Measurements from ENCODE around the gene C3orf33. TPM values are rescaled to one million over a fixed set of nuclear protein-coding genes. Genes with fewer than 3 reads are reported as not detected.
A peak's percentile ranks its signal among the peaks of the same experiment; 100 is the strongest.
"Not testable (repeated sequence)": the region's sequence is repeated elsewhere in the genome, so short reads cannot be mapped to it uniquely, and the experiment has no call there.

The C3orf33 gene, protein sequence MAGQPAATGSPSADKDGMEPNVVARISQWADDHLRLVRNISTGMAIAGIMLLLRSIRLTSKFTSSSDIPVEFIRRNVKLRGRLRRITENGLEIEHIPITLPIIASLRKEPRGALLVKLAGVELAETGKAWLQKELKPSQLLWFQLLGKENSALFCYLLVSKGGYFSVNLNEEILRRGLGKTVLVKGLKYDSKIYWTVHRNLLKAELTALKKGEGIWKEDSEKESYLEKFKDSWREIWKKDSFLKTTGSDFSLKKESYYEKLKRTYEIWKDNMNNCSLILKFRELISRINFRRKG
- total RNA-seq: 1 to 10 TPM; 3.0 to 6.3 (median 5.6) TPM

DNA sequence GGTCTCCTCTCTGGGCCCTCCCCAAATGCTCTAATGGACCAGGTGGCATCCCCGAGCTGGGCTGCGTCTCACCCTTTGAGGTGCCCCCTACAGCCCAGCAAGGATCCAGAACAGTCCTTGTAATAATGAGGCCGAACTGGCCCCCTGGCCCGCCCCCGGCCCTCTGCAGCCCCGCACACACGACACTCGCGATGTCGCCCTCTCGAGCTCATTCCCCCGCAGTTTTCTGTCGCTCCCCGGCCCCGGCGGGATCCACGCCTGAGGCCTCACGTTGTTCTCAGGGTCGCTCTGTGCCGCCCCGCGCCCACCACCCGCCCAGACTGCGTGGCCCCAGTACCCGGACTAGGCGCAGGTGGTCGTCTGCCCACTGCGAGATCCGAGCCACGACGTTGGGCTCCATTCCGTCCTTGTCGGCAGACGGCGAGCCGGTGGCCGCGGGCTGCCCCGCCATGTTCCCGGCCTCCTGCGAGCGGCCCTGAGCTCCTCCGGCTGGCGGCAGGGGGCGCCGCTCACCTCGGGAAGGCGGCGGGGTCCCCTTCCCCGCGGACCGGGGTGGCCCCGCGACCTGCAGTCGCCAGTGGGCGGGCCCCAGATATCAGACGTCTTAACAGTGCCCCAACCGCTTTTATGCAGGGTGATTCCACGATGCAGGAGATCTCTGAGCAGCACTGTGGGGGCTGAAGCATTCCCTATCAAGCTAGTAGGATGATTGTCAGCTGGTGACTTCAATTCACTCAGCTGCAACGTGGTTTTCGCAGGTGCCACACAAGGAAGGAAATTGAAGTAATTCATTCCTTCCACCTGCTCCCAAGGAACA lies at the start of gene C3orf33:
Gene C3orf33, minus strand, starts transcription at position 477 of the 817 bp plus-strand sequence. Its CDS starts 26 bp downstream, at position 451.
- Histone ChIP-seq H3K4me1 (no peaks in the 10 kb centered on the region), H3K27me3 (no peaks in the 10 kb centered on the region), H3K4me3 (peak within 1 kb of the TSS; percentile 72 to 86 (median 84)), H3K27ac (peak within 1 kb of the TSS; percentile 83 to 92), H3K9me3 (no peaks in the 10 kb centered on the region), H3K36me3 (no peaks in the 10 kb centered on the region)
- intact Hi-C loops (cut with DNase I; ENCODE audit: low total_unique reads): no loop called here
- peak; percentile 35 to 58 for DNase-seq (ENCODE audit: low spot score in 2 of 2)
- no peak for TF ChIP-seq POLR2A (IDR thresholded peaks at IDR 0.05)
- TF ChIP-seq, protein P1, sequence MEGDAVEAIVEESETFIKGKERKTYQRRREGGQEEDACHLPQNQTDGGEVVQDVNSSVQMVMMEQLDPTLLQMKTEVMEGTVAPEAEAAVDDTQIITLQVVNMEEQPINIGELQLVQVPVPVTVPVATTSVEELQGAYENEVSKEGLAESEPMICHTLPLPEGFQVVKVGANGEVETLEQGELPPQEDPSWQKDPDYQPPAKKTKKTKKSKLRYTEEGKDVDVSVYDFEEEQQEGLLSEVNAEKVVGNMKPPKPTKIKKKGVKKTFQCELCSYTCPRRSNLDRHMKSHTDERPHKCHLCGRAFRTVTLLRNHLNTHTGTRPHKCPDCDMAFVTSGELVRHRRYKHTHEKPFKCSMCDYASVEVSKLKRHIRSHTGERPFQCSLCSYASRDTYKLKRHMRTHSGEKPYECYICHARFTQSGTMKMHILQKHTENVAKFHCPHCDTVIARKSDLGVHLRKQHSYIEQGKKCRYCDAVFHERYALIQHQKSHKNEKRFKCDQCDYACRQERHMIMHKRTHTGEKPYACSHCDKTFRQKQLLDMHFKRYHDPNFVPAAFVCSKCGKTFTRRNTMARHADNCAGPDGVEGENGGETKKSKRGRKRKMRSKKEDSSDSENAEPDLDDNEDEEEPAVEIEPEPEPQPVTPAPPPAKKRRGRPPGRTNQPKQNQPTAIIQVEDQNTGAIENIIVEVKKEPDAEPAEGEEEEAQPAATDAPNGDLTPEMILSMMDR (IDR thresholded peaks at IDR 0.05): peak; percentile 45 to 74 (median 58)
- peak in 1 of 3 donors; percentile 56 for TF ChIP-seq POLR2AphosphoS5 (IDR thresholded peaks at IDR 0.05)

DNA sequence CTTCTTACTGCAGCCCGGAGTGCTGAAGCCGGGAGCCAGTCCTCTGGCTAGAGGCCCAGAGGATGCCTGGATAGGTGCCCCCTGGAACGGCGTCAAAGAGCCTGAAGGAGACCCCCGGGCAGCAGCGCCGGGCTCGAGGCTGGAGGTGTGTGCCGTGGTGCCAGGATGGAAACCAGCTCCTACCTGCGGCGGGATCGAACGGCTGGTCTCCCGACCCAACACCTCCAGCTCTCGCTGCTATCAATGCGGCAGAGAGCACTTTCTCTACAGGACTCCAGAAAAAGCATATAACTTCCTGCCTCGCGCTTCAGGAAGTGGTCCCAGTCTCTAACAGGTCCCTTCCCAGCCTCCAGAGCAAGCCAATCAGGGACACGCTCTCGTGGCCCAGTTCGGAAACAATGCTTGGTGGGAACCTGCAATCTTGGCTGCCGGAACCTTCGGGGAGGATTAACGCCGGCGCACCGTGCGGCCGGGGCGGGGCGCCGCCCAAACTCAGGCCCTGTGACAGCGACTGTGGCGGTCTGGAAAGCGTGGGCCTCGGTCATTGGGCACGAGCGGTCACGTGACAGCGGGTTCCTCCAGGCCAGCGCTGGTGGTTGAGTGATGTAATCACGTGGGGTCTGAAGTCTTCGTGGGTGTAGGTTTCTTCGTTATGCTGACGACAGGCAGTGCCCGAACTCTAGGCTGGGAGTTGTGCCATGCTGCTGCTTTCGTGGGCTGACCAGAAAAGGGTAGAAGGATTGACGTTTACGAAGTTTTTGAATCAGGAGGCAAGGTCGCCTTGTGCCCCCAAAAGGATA lies 48.3 kb upstream of the C3orf33 start, which contains the start of gene SLC33A1:
Gene SLC33A1, minus strand, starts transcription at position 287 of the 800 bp plus-strand sequence. CDS start 430 bp downstream, outside the sequence.
- Histone ChIP-seq H3K4me1 (peaks cover 0 to 21% of the 10 kb centered on the region in 2 donors), H3K27ac (peak within 1 kb of the TSS; percentile 98), H3K9me3 (no peaks in the 10 kb centered on the region), H3K27me3 (no peaks in the 10 kb centered on the region), H3K36me3 (no peaks in the 10 kb centered on the region), H3K4me3 (peak within 1 kb of the TSS; percentile 87 to 99 (median 98))
- peak; percentile 99 for DNase-seq (ENCODE audit: low spot score in 2 of 2)
- intact Hi-C loops (cut with DNase I; ENCODE audit: low total_unique reads): no loop called here
- TF ChIP-seq POLR2A (IDR thresholded peaks at IDR 0.05) (peak; percentile 37), POLR2AphosphoS5 (IDR thresholded peaks at IDR 0.05) (peak; percentile 85 to 96 (median 94))
- TF ChIP-seq, protein P1 (IDR thresholded peaks at IDR 0.05): peak in 1 of 3 donors; percentile 4

DNA sequence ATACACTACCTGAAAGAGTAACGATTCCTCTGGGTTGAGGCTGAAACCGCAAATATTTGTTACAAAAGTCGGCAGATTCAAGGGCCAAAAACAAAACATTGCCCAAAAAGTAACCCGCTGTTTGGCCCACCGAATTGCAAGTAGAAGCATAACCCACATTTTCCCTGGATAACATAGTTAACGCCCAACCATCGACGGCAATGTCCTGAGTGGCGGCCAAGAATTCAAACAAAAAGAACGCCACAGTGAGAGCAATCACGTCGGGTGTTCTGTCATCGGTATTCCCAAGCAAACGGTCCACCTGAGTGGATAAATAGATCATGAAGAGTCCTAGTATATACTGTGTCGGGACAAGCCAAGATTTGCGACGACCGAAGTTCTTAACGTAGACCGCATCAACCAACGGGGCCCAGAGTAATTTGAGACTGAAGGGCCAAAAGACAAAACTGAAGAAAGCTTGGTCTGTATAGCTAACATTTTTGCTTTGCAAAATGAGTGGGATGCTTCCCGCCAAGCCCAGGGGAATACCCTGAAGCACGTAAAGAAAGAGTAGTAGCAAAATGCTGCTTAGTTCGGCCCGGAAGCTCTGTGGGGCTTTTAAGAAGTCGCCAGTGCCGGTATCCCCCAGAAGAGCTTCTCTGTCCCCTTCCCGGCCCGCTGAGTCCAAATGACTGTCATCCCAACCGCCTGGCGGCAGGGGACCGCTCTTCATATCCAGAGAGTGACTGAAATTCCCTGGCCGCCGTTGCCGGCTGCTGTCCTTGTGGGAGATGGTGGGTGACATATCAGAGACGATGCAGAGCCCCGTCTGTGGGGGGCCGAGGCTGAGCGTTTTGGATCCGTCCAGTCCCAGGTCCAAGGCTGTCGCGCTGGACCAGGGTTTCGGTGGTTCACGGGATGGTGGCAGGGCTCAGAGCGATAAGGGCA lies 47.4 kb upstream of the C3orf33 start:
- no peak for DNase-seq (ENCODE audit: low spot score in 2 of 2)
- intact Hi-C loops (cut with DNase I; ENCODE audit: low total_unique reads): no loop called here
- Histone ChIP-seq H3K36me3 (no peaks in the 10 kb centered on the region), H3K4me1 (peaks cover 0 to 21% of the 10 kb centered on the region in 2 donors), H3K4me3 (peak overlapping the region; percentile 87 to 99 (median 98)), H3K9me3 (no peaks in the 10 kb centered on the region), H3K27ac (peak overlapping the region; percentile 98), H3K27me3 (no peaks in the 10 kb centered on the region)
- TF ChIP-seq POLR2AphosphoS5 (IDR thresholded peaks at IDR 0.05) (no peak), POLR2A (IDR thresholded peaks at IDR 0.05) (no peak)
- TF ChIP-seq, protein P1 (IDR thresholded peaks at IDR 0.05): peak in 1 of 3 donors; percentile 42

DNA sequence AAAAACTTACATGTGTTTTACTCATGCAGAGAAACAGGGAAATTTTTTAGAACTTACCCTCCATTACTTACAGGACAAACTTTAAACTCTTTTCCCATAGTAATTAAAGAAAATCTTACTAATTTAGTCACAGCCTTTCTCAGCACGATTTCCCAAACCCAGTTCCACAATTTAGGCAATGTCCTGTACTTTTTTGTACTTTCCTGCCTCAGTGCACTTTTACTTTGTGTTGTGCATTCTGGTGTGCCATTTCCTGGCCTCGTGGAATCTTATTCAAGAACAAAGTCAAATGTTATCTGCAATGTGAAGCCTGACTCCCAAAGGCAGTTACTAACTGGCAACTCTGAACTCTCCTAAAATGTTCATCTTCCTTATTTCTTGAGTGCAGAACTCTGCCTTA lies 46.3 kb upstream of the C3orf33 start:
- H3K27ac ChIP-seq: no peak overlapping the region
- no peaks in the 10 kb centered on the region for H3K36me3 ChIP-seq
- peaks cover 0 to 21% of the 10 kb centered on the region in 2 donors for H3K4me1 ChIP-seq
- intact Hi-C loops (cut with DNase I; ENCODE audit: low total_unique reads): no loop called here
- no peaks in the 10 kb centered on the region for H3K9me3 ChIP-seq
- H3K4me3 ChIP-seq: peak overlapping the region; percentile 87 to 99 (median 98)
- DNase-seq (ENCODE audit: low spot score in 2 of 2): no peak
- no peaks in the 10 kb centered on the region for H3K27me3 ChIP-seq
- TF ChIP-seq POLR2A (IDR thresholded peaks at IDR 0.05): no peak
- TF ChIP-seq POLR2AphosphoS5 (IDR thresholded peaks at IDR 0.05): no peak
- TF ChIP-seq, protein P1 (IDR thresholded peaks at IDR 0.05): no peak

DNA sequence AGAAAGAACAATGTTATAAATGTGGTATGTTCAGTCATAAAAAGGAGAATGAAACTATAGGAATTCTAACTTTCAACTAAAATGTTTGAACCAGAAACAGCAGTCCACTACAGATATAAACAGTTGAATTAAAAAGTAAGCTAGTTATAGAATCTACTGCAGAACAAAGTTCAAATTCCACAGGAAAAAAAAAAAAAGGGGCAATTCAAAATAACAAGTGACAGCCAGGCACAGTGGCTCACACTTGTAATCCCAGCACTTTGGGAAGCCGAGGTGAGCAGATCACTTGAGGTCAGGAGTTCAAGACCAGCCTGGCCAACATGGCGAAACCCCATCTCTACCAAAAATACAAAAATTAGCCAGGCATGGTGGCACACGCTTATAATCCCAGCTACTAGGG lies 43.3 kb upstream of the C3orf33 start:
- H3K27ac ChIP-seq; H3K9me3 ChIP-seq; DNase-seq (ENCODE audit: low spot score in 2 of 2); H3K36me3 ChIP-seq; H3K27me3 ChIP-seq; H3K4me3 ChIP-seq; intact Hi-C loops (cut with DNase I; ENCODE audit: low total_unique reads): not testable (repeated sequence)
- peaks cover 0 to 21% of the 10 kb centered on the region in 2 donors for H3K4me1 ChIP-seq

Measured in breast epithelium (tissue), 4 donors.